ENCODE results near the gene ALDH1L1. TPM values are rescaled to one million over a fixed set of nuclear protein-coding genes. Genes with fewer than 3 reads are reported as not detected.

The ALDH1L1 gene
- total and polyA plus RNA-seq, 8 donors: 0.39 to 1.8 (median 0.51) TPM

- H3K36me3 ChIP-seq: no peaks in the 10 kb centered on the region
- no peak for DNase-seq
- peaks cover 2 to 14% of the 10 kb centered on the region in 2 donors for H3K27me3 ChIP-seq
- no peak overlapping the region for H3K4me3 ChIP-seq
- peaks cover 0 to under 1% of the 10 kb centered on the region in 2 donors for H3K4me1 ChIP-seq
- no peak overlapping the region for H3K27ac ChIP-seq
- TF ChIP-seq CTCF (IDR thresholded peaks at IDR 0.05): no peak
- intact Hi-C loops (cut with DNase I): no loop called here
- H3K9me3 ChIP-seq: no peaks in the 10 kb centered on the region
- no peak for ATAC-seq
Observed at GRCh38 chr3:126186271-126186670, 5.9 kb upstream of the ALDH1L1 start.

DNA sequence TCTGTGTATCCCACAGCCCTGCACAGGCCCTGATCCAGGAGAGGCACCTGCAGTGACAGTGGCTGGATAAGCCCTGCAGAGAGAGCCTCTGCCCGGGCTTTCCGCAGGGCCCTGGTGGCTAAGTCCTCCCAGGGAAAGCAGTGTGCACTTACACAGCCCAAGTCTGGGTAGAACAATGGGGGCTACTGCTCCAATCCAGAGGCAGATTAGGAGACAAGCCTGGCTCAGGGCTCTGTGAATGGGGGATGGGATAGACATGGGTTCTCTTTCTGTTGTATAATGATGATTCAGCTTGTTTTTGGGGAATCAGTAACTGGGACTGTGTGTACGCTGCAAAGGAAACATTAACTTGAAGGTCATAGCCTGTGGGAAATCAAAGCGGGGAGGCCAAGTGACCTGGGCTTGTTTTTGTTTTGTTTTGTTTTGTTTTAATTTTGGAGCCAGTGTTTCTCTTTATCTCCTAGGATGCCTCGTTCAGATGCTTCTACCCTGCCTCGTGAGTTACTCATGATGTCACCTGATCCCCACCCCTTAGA is 4.1 kb upstream of the ALDH1L1 start:
- DNase-seq: no peak
- TF ChIP-seq CTCF (IDR thresholded peaks at IDR 0.05): no peak
- Histone ChIP-seq H3K9me3 (no peaks in the 10 kb centered on the region), H3K4me3 (no peak overlapping the region), H3K4me1 (peaks cover 0 to 16% of the 10 kb centered on the region in 2 donors), H3K27me3 (peaks cover 14 to 32% of the 10 kb centered on the region in 2 donors), H3K36me3 (no peaks in the 10 kb centered on the region), H3K27ac (no peak overlapping the region)
- intact Hi-C loops (cut with DNase I): no loop called here
- no peak for ATAC-seq

- Histone ChIP-seq H3K9me3 (no peaks in the 10 kb centered on the region), H3K27ac (no peak overlapping the region), H3K4me1 (peaks cover 0 to 16% of the 10 kb centered on the region in 2 donors), H3K4me3 (no peak overlapping the region), H3K27me3 (peaks cover 14 to 40% of the 10 kb centered on the region in 2 donors), H3K36me3 (no peaks in the 10 kb centered on the region)
- no peak for DNase-seq
- no peak for TF ChIP-seq CTCF (IDR thresholded peaks at IDR 0.05)
- ATAC-seq: no peak
- intact Hi-C loops (cut with DNase I): no loop called here
Observed at GRCh38 chr3:126181398-126181725, 976 bp upstream of the ALDH1L1 start.

DNA sequence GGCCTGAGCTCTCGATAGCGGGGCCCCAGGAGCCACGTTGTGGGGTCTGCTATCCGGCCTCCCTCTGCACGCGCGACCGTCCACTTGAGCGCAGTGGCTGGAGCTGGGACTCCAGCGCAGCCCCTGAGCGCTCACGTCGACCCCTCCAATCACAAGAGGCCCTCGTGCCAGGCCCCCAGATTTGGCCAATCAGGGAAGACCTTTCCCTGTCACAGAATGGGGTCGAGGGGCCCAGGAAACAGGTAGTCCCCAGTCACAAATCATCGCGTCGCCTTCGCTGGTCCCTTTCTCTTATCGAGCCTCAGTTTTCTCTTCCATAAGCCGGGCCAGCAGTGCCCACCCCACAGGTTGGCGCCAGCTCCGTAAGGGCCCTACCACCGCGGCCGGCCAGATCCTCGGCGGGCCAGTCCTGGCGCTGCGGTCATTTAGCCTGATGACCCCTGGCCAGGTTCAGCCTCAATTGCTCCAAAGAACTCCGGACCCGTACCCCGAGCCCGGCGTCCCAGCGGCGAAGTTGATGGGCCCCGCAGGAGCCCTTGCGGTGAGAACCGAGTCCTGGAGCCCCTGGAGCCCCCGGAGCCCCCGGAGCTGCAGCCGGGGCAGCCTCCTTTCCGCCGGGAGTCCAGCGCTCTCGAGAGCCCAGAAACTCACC is 435 bp downstream of the ALDH1L1 start:
- Histone ChIP-seq H3K4me1 (peaks cover 0 to 16% of the 10 kb centered on the region in 2 donors), H3K9me3 (no peaks in the 10 kb centered on the region), H3K27me3 (peaks cover 14 to 40% of the 10 kb centered on the region in 2 donors), H3K36me3 (no peaks in the 10 kb centered on the region), H3K4me3 (peak overlapping the region; percentile 32 to 36), H3K27ac (no peak overlapping the region)
- DNase-seq (peak in 2 of 4 donors; percentile 8 to 63), ATAC-seq (peak; percentile 8)
- intact Hi-C loops (cut with DNase I): no loop called here
- TF ChIP-seq CTCF (IDR thresholded peaks at IDR 0.05): no peak

- no peak for ATAC-seq
Observed at GRCh38 chr3:126170073-126170777, 10.2 kb downstream of the ALDH1L1 start.

More at GRCh38 chr3:126170073-126170777, 10.2 kb downstream of the ALDH1L1 start:
- peaks cover 4 to 24% of the 10 kb centered on the region in 2 donors for H3K27me3 ChIP-seq
- no peaks in the 10 kb centered on the region for H3K9me3 ChIP-seq
- no peak for DNase-seq
- no peak for TF ChIP-seq CTCF (IDR thresholded peaks at IDR 0.05)
- H3K36me3 ChIP-seq: no peaks in the 10 kb centered on the region
- H3K27ac ChIP-seq: no peak overlapping the region
- intact Hi-C loops (cut with DNase I): no loop called here
- no peak overlapping the region for H3K4me3 ChIP-seq
- H3K4me1 ChIP-seq: no peaks in the 10 kb centered on the region
